ENCODE data around the gene ARPC1A.

ARPC1A gene

DNA sequence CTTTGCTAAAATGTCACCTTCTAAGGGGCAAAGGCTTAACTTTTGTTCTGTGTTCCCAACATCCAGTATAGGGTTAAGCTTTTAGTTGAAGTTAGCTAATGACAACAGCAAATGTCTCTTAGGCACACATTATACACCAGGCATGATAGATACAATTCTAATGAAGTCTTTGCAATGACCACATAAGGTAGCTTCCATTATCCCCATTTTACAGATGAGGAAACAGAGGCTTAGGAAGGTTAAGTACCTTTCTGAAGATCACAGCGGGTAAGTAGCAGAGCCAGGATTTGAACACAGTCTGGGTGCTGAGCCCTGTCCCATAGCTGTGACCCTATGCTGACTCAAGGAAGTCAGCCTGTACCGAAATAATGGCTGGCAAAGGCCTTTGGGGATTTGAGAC lies 84.9 kb downstream of the ARPC1A start:
- DNase-seq (ENCODE audit: low read depth) = no peak

DNA sequence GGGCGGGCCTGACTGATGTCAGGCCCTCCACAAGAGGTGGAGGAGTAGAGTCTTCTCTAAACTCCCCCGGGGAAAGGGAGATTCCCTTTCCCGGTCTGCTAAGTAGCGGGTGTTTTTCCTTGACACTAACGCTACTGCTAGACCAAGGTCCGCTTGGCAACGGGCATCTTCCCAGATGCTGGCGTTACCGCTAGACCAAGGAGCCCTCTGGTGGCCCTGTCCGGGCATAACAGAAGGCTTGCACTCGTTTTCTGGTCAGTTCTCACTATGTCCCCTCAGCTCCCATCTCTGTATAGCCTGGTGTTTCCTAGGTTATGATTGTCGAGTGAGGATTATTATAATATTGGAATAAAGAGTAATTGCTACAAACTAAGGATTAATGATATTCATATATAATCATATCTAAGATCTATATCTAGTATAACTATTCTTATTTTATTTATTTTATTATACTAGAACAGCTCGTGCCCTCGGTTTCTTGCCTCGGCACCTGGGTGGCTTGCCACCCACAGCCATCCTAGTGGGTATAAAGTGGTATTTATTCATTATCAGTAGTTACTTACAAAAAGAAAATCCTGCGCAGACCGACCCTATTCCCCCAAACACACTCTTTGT lies 89.9 kb downstream of the ARPC1A start:
- peak; percentile 47 for DNase-seq (ENCODE audit: low read depth)
